Nephron progenitor cell (in vitro differentiated cells): ENCODE results near the gene KIF18A.

Source experiments
- DNase-seq: peaks from one replicate; pipeline ENCODE4 v3.0.0; 2021
- H3K27ac Mint-ChIP-seq: 2 replicates; pipeline ENCODE4 v1.8.0; 2021; ENCODE audit warnings: mild to moderate bottlenecking, moderate library complexity, mixed read lengths
- H3K27me3 Mint-ChIP-seq: 2 replicates; pipeline ENCODE4 v1.8.0; 2021; ENCODE audit warnings: mild to moderate bottlenecking, low read depth, mixed read lengths; ENCODE audit not compliant: poor library complexity
- H3K36me3 Mint-ChIP-seq: 2 replicates; pipeline ENCODE4 v1.8.0; 2021; ENCODE audit warnings: low read depth, mixed read lengths
- H3K4me1 Mint-ChIP-seq: 2 replicates; pipeline ENCODE4 v1.8.0; 2021; ENCODE audit warnings: mixed read lengths
- H3K4me3 Mint-ChIP-seq: 2 replicates; pipeline ENCODE4 v1.8.0; 2021; ENCODE audit warnings: mild to moderate bottlenecking, moderate library complexity, mixed read lengths
- H3K9me3 Mint-ChIP-seq: 2 replicates; pipeline ENCODE4 v1.8.0; 2021; ENCODE audit warnings: mild to moderate bottlenecking, moderate library complexity, mixed read lengths
- CTCF ChIP-seq: fragments of 200-600 bp; sonication (generic); IDR thresholded peaks from 2 replicates; pipeline ENCODE4 v1.5.0; 2021; ENCODE audit warnings: antibody characterized with exemption

KIF18A gene

GRCh38 chr11:28049338-28050216, 58.4 kb downstream of the KIF18A start:
- DNase-seq: no peak
- no peak for TF ChIP-seq CTCF
- no peaks in the 10 kb centered on the region for H3K9me3 Mint-ChIP-seq
- peaks cover 12% of the 10 kb centered on the region for H3K4me1 Mint-ChIP-seq
- H3K27me3 Mint-ChIP-seq: no peaks in the 10 kb centered on the region
- H3K27ac Mint-ChIP-seq: no peak overlapping the region
- peaks cover 24% of the 10 kb centered on the region for H3K36me3 Mint-ChIP-seq
- no peak overlapping the region for H3K4me3 Mint-ChIP-seq

GRCh38 chr11:28048812-28049211, 59.1 kb downstream of the KIF18A start:
- Mint-ChIP-seq H3K27ac (no peak overlapping the region), H3K9me3 (no peaks in the 10 kb centered on the region), H3K4me1 (peaks cover 12% of the 10 kb centered on the region), H3K27me3 (no peaks in the 10 kb centered on the region), H3K36me3 (peaks cover 17% of the 10 kb centered on the region), H3K4me3 (no peak overlapping the region)
- TF ChIP-seq CTCF: no peak
- no peak for DNase-seq

GRCh38 chr11:28043930-28044709, 63.8 kb downstream of the KIF18A start:
- no peaks in the 10 kb centered on the region for H3K9me3 Mint-ChIP-seq
- no peak for TF ChIP-seq CTCF
- no peak for DNase-seq
- no peak overlapping the region for H3K27ac Mint-ChIP-seq
- H3K4me3 Mint-ChIP-seq: no peak overlapping the region
- peaks cover 1% of the 10 kb centered on the region for H3K4me1 Mint-ChIP-seq
- peaks cover 15% of the 10 kb centered on the region for H3K36me3 Mint-ChIP-seq
- H3K27me3 Mint-ChIP-seq: peaks cover 4% of the 10 kb centered on the region

GRCh38 chr11:28040384-28040783, 67.6 kb downstream of the KIF18A start:
- Mint-ChIP-seq H3K36me3 (peaks cover 11% of the 10 kb centered on the region), H3K4me3 (no peak overlapping the region), H3K27ac (no peak overlapping the region), H3K27me3 (peaks cover 4% of the 10 kb centered on the region), H3K4me1 (no peaks in the 10 kb centered on the region), H3K9me3 (no peaks in the 10 kb centered on the region)
- DNase-seq: no peak
- no peak for TF ChIP-seq CTCF

DNA sequence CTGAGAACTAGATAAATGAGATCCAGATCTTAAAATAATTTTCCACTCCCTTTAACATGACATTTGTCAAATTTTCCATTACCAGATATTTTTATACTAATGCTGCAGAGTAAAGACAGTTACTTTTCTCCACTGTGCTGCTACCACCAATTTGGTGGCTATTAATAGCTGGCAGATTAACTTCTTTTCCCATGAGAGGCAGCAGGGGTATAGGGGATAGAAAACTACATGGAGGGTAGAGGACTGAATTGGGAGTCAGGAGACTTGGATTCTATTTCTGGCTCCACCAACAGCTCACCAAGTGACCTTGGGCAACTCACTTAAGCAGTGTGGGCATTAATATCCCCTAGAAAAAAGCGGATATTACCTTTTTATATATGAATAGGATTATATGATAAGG, 69.2 kb downstream of the KIF18A start:
- no peak for TF ChIP-seq CTCF
- H3K36me3 Mint-ChIP-seq: peaks cover 26% of the 10 kb centered on the region
- H3K9me3 Mint-ChIP-seq: no peaks in the 10 kb centered on the region
- no peaks in the 10 kb centered on the region for H3K4me1 Mint-ChIP-seq
- H3K4me3 Mint-ChIP-seq: no peak overlapping the region
- DNase-seq: no peak
- H3K27ac Mint-ChIP-seq: no peak overlapping the region
- H3K27me3 Mint-ChIP-seq: peaks cover 4% of the 10 kb centered on the region
